ENCODE results near the gene DEPDC5.

DNA sequence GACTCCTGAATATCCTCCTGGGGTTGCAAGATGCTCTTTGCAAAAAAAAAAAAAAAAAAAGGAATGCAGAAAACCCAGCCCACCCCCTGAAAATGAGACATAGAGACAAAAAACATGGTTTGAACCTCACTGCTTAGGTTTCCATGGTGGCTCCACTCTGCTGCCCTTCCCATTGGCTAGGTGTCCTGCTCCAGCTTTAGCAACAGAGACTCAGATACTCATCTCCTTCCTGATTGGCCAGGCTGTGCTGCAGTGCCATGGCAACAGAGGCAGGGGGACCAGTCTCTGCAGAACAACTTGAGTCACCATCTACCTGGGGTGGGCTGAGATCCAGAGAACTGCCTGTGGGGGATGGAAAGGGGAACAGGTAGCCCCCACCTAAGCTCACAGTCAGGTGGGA is 173.2 kb downstream of the DEPDC5 start:
- TF ChIP-seq EZH2 (IDR thresholded peaks at IDR 0.05) (no peak), FOXP2 (optimal IDR thresholded peaks at IDR 0.05; ENCODE audit: control extremely low read depth, extremely low read length, insufficient read depth) (no peak), POLR2AphosphoS5 (IDR thresholded peaks at IDR 0.05; ENCODE audit: borderline replicate concordance, low read depth, low read length) (no peak)

Data from SK-N-MC (cell line).